Glutamatergic neuron (in vitro differentiated cells): ENCODE measurements around the gene KRTAP4-16. TPM values are rescaled to one million over a fixed set of nuclear protein-coding genes. Genes with fewer than 3 reads are reported as not detected.
"Not testable (repeated sequence)": the region's sequence is repeated elsewhere in the genome, so short reads cannot be mapped to it uniquely, and the experiment has no call there.

ENCODE experiments used
- DNase-seq: peaks from one replicate; pipeline ENCODE4 v3.0.0; 2022
- H3K27ac Mint-ChIP-seq: one replicate; pipeline ENCODE4 v1.8.0; 2020; ENCODE audit warnings: mild to moderate bottlenecking, mixed read lengths, inconsistent platforms; ENCODE audit not compliant: unreplicated experiment
- H3K27me3 Mint-ChIP-seq: one replicate; pipeline ENCODE4 v1.8.0; 2020; ENCODE audit warnings: mild to moderate bottlenecking, moderate library complexity, mixed read lengths, inconsistent platforms; ENCODE audit not compliant: unreplicated experiment
- H3K36me3 Mint-ChIP-seq: one replicate; pipeline ENCODE4 v1.8.0; 2020; ENCODE audit warnings: mild to moderate bottlenecking, mixed read lengths, inconsistent platforms; ENCODE audit not compliant: unreplicated experiment
- H3K4me1 Mint-ChIP-seq: one replicate; pipeline ENCODE4 v1.8.0; 2020; ENCODE audit warnings: mild to moderate bottlenecking, low read depth, mixed read lengths, inconsistent platforms; ENCODE audit not compliant: unreplicated experiment
- H3K4me3 Mint-ChIP-seq: one replicate; pipeline ENCODE4 v1.8.0; 2020; ENCODE audit warnings: mild to moderate bottlenecking, mixed read lengths, inconsistent platforms; ENCODE audit not compliant: unreplicated experiment
- H3K9me3 Mint-ChIP-seq: one replicate; pipeline ENCODE4 v1.8.0; 2020; ENCODE audit warnings: mild to moderate bottlenecking, moderate library complexity, mixed read lengths, inconsistent platforms; ENCODE audit not compliant: unreplicated experiment
- total RNA-seq: library from RNA; stranded (reverse); fragmentation: NEBNext Ultra II Directional; extraction: Animal tissue kit (Norgen Biotek cat#: 25700); gene quantifications from one replicate; pipeline ENCODE4 v1.2.1, GENCODE V29; 2021; ENCODE audit not compliant: unreplicated experiment
- TF ChIP-seq, protein P1 (sequence below): fragments of 200-600 bp; sonication (generic); IDR thresholded peaks from one replicate; pipeline ENCODE4 v1.5.0; 2021; ENCODE audit not compliant: partially characterized antibody, unreplicated experiment

KRTAP4-16 gene
- total RNA-seq, 1 donor from 2014 or later: not detected

DNA sequence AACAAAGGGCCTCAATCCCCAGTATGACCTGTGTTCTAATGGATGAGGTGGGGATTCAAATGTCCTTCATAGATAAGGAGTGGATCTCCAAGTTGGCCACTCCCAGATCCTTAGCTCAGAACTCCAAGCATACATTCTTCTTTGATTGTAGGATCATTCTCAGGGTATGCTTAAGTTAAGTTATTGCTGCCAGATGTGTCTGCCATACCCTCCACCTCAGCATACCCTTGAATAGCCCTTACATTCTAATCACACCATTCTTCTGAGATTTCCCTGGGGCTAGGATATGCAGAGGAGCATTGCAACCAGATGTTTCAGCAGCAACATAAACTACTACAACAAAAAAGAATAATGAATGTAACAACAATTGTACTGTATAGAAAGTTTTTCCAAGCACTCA lies 34.7 kb downstream of the KRTAP4-16 start:
- Mint-ChIP-seq H3K4me1 (peaks cover 5% of the 10 kb centered on the region), H3K27me3 (peaks cover 7% of the 10 kb centered on the region), H3K4me3 (no peak overlapping the region), H3K36me3 (peaks cover 11% of the 10 kb centered on the region), H3K9me3 (peaks cover 9% of the 10 kb centered on the region), H3K27ac (no peak overlapping the region)
- TF ChIP-seq, protein P1, sequence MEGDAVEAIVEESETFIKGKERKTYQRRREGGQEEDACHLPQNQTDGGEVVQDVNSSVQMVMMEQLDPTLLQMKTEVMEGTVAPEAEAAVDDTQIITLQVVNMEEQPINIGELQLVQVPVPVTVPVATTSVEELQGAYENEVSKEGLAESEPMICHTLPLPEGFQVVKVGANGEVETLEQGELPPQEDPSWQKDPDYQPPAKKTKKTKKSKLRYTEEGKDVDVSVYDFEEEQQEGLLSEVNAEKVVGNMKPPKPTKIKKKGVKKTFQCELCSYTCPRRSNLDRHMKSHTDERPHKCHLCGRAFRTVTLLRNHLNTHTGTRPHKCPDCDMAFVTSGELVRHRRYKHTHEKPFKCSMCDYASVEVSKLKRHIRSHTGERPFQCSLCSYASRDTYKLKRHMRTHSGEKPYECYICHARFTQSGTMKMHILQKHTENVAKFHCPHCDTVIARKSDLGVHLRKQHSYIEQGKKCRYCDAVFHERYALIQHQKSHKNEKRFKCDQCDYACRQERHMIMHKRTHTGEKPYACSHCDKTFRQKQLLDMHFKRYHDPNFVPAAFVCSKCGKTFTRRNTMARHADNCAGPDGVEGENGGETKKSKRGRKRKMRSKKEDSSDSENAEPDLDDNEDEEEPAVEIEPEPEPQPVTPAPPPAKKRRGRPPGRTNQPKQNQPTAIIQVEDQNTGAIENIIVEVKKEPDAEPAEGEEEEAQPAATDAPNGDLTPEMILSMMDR: no peak
- DNase-seq: no peak

DNA sequence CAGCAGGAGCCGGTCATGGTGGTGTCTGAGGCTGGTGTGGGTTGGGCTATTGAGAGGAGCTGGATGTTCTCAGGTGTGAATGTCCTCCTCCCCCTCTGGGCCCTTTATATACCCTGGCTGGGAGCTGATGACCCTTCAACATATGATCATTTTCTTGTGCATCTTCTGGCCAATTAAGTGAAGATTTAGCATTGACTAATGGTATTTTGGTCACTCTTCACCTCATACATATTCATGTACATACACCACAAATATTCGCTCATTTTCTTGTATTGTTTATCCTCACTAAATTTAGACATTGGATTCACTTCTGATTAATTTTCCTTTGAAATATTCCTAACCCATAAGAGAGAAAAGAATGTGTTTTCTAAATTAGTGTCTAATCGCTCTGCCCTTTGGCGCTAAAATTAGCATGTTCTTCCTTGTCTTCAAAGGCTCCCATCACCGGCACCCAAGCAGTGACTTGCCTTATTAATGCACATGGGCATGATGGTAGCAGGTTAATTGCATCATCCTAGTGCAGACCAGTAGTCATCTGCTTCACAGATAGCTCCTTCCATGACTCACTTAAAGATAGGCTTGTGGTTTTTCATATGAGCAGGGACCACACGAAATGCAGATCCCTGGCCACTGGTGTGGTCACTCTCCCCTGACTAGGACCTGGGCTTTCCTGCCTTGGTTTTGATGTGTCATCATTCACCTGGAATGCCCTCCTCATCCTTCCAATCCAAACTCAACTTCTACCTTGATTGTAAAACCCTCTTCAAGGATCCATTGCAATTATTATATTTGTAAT lies 36.0 kb downstream of the KRTAP4-16 start, which contains the start of gene KRTAP2-4:
Gene KRTAP2-4, minus strand, starts transcription at position 51 of the 796 bp plus-strand sequence. Its CDS starts 34 bp downstream, at position 17.
- H3K36me3 Mint-ChIP-seq: peaks cover 5% of the 10 kb centered on the region
- H3K4me1 Mint-ChIP-seq: peaks cover 5% of the 10 kb centered on the region
- DNase-seq: no peak
- H3K4me3 Mint-ChIP-seq: no peak within 1 kb of the TSS
- H3K27ac Mint-ChIP-seq: no peak within 1 kb of the TSS
- H3K27me3 Mint-ChIP-seq: no peaks in the 10 kb centered on the region
- TF ChIP-seq, protein P1: no peak
- peaks cover 2% of the 10 kb centered on the region for H3K9me3 Mint-ChIP-seq

DNA sequence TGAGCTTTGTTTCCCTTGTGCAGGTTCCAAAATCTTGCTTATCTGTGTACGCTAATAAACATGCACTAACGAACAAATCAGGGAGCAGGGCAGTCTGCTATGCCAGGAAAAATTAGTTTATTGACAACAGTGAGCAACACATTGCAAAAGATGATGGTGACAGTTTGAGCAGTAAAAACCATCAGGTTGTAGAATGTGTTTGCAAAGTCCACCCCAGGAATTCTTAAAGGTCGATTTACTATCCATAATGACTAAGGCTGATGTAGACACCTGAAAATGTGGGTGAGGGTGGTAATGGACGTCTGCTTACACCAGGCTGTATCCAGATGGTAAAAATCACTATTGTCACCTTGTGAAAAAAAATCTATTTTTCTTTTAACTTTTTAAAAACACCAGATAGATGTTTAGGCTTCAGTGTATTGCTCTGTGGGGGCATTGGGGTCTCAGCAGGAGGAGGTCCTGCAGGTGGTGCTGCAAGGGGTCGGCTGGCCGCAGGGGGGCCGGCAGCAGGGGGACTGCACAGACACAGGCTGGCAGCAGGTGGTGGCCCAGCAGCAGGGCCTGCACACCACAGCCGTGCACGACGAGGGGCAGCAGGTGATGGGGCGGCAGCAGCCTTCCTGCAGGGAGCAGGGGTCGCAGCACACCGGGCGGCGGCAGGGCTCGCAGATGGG lies 36.9 kb downstream of the KRTAP4-16 start:
- DNase-seq, H3K27me3 Mint-ChIP-seq, H3K4me1 Mint-ChIP-seq, H3K27ac Mint-ChIP-seq, H3K9me3 Mint-ChIP-seq, H3K36me3 Mint-ChIP-seq, H3K4me3 Mint-ChIP-seq: not testable (repeated sequence)

DNA sequence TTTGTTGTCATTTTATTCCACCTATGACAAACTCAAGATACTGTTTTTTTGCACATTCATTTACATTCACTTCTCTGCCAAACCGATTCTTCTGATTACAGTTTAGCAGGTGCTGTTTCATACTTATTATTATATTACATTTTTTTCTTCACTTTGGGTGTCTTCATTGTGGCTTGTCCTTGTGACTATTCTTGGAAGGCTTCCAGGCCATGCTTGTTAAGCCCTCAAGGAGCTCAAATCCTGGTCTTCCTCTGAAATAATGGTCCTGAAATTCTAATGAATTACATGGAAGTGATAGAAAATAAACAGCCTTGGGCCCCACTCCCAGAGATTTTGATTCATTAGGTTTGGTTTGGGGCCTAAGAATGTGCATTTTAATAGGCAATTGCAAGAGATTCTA lies 37.7 kb downstream of the KRTAP4-16 start:
- Mint-ChIP-seq H3K4me3 (no peak overlapping the region), H3K4me1 (no peaks in the 10 kb centered on the region), H3K36me3 (peaks cover 5% of the 10 kb centered on the region), H3K27ac (no peak overlapping the region), H3K9me3 (peaks cover 2% of the 10 kb centered on the region), H3K27me3 (no peaks in the 10 kb centered on the region)
- TF ChIP-seq, protein P1: no peak
- no peak for DNase-seq

DNA sequence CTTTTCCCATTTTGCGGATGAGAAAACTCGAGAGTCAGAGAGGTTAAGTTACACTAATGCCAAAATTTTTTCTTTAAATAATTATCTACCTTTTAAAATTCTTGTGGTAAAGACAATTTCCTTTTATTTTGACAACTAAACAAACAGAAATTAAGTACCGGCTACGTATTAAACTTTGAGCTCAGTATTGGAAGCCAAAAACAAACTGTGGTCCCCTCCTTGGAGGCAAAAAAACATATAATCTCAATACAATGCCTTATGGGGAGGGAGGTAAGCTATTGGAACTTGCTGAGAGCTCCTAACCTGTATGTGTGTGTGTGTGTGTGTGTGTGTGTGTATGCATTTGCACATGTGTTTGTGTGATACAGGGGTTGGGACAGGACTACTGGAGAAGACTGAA lies 38.6 kb downstream of the KRTAP4-16 start:
- peaks cover 2% of the 10 kb centered on the region for H3K9me3 Mint-ChIP-seq
- TF ChIP-seq, protein P1: no peak
- no peak overlapping the region for H3K4me3 Mint-ChIP-seq
- no peak for DNase-seq
- H3K27ac Mint-ChIP-seq: no peak overlapping the region
- H3K4me1 Mint-ChIP-seq: no peaks in the 10 kb centered on the region
- H3K27me3 Mint-ChIP-seq: no peaks in the 10 kb centered on the region
- H3K36me3 Mint-ChIP-seq: peaks cover 5% of the 10 kb centered on the region
